Uterus (tissue), 4 donors: ENCODE measurements around the gene ZNF3. TPM values are rescaled to one million over a fixed set of nuclear protein-coding genes. Genes with fewer than 3 reads are reported as not detected.

Experiments
- DNase-seq, 2 donors: peaks; one replicate each; pipeline ENCODE4 v3.0.0-alpha.2; 2019 to 2020
- H3K27ac ChIP-seq, 2 donors: fragments of 200-600 bp; sonication (generic); 1 replicate in 1 of 2; 2 replicates in 1 of 2; pipeline ENCODE4 v1.5.1; 2016 to 2018
- H3K27me3 ChIP-seq, 2 donors: fragments of 200-600 bp; sonication (generic); one replicate each; pipeline ENCODE4 v1.5.1; 2018 to 2019; ENCODE audit warnings: control low read depth in 1 of 2
- H3K36me3 ChIP-seq, 2 donors: fragments of 200-600 bp; sonication (generic); one replicate each; pipeline ENCODE4 v1.5.1; 2019; ENCODE audit warnings: control low read depth in 1 of 2
- H3K4me1 ChIP-seq, 2 donors: fragments of 200-600 bp; sonication (generic); one replicate each; pipeline ENCODE4 v1.5.1; 2018 to 2019; ENCODE audit warnings: control low read depth in 1 of 2
- H3K4me3 ChIP-seq, 2 donors: fragments of 200-600 bp; sonication (generic); 1 replicate in 1 of 2; 2 replicates in 1 of 2; pipeline ENCODE4 v1.5.1; 2018 to 2019; ENCODE audit warnings: mild to moderate bottlenecking in 1 of 2
- H3K9me3 ChIP-seq, 2 donors: fragments of 200-600 bp; sonication (generic); one replicate each; pipeline ENCODE4 v1.5.1; 2019; ENCODE audit warnings: control low read depth in 1 of 2
- CTCF ChIP-seq, 4 experiments: fragments of 200-600 bp in 2 of 4; fragments of 450-650 bp in 2 of 4; sonication (generic) in 2 of 4; IDR thresholded peaks; one replicate each; pipeline ENCODE4 v1.5.1; 2016 to 2019; ENCODE audit warnings: antibody characterized with exemption in 4 of 4, mild to moderate bottlenecking in 2 of 4, moderate library complexity in 1 of 4
- POLR2A ChIP-seq, 2 donors: fragments of 450-650 bp; IDR thresholded peaks; one replicate each; pipeline ENCODE4 v1.6.1; 2016; ENCODE audit warnings: antibody characterized with exemption in 2 of 2, mild to moderate bottlenecking in 1 of 2, moderate library complexity in 1 of 2
- intact Hi-C: fragments of 100-400 bp; cut with DNase I; formaldehyde crosslinking; loops from one replicate; pipeline ENCODE4 v1.15.1; 2023; ENCODE audit warnings: low total_unique reads
- total RNA-seq, 4 donors: library from RNA; depleted of rRNA in 3 of 4; stranded (reverse); fragments of >200 nt in 3 of 4; gene quantifications; one replicate each; pipeline versions ENCODE4 v1.1.0 to v1.2.4, GENCODE V29; 2014 to 2023
- donor health status: DM: yes; HTN: yes; CAD: no.

ZNF3 gene
- total RNA-seq, 4 donors from 2014 or later = 10.9 to 69.4 (median 50.3) TPM

- no peaks in the 10 kb centered on the region for H3K36me3 ChIP-seq
- no peak for DNase-seq
- intact Hi-C loops = no loop called here
Measured at GRCh38 chr7:100077205-100077604, 4.3 kb downstream of the ZNF3 start.

GRCh38 chr7:100075418-100075817, 6.1 kb downstream of the ZNF3 start:
- Histone ChIP-seq H3K36me3 (no peaks in the 10 kb centered on the region), H3K9me3 (peaks cover 0 to 22% of the 10 kb centered on the region in 2 donors), H3K27ac (no peak overlapping the region), H3K4me1 (no peaks in the 10 kb centered on the region), H3K27me3 (no peaks in the 10 kb centered on the region), H3K4me3 (no peak overlapping the region)
- no peak for TF ChIP-seq CTCF (IDR thresholded peaks at IDR 0.05)
- TF ChIP-seq POLR2A (IDR thresholded peaks at IDR 0.05) = no peak
- intact Hi-C loops = no loop called here
- no peak for DNase-seq

More at GRCh38 chr7:100077205-100077604, 4.3 kb downstream of the ZNF3 start:
- H3K9me3 ChIP-seq = peaks cover 0 to 4% of the 10 kb centered on the region in 2 donors
- H3K4me1 ChIP-seq = no peaks in the 10 kb centered on the region
- no peak overlapping the region for H3K27ac ChIP-seq
- H3K27me3 ChIP-seq = no peaks in the 10 kb centered on the region
- TF ChIP-seq CTCF (IDR thresholded peaks at IDR 0.05) (no peak), POLR2A (IDR thresholded peaks at IDR 0.05) (no peak)
- no peak overlapping the region for H3K4me3 ChIP-seq

- DNase-seq = no peak
- intact Hi-C loops = no loop called here
- Histone ChIP-seq H3K4me3 (no peak overlapping the region), H3K36me3 (no peaks in the 10 kb centered on the region), H3K9me3 (peaks cover 0 to 22% of the 10 kb centered on the region in 2 donors), H3K27ac (no peak overlapping the region), H3K27me3 (no peaks in the 10 kb centered on the region), H3K4me1 (no peaks in the 10 kb centered on the region)
- no peak for TF ChIP-seq POLR2A (IDR thresholded peaks at IDR 0.05)
- TF ChIP-seq CTCF (IDR thresholded peaks at IDR 0.05) = no peak
Measured at GRCh38 chr7:100074841-100075240, 6.7 kb downstream of the ZNF3 start.

- no peaks in the 10 kb centered on the region for H3K36me3 ChIP-seq
- intact Hi-C loops = no loop called here
- TF ChIP-seq CTCF (IDR thresholded peaks at IDR 0.05) = no peak
- no peak for TF ChIP-seq POLR2A (IDR thresholded peaks at IDR 0.05)
Measured at GRCh38 chr7:100072462-100072861, 9.1 kb downstream of the ZNF3 start.

GRCh38 chr7:100071018-100071723, 10.4 kb downstream of the ZNF3 start:
- no peak for TF ChIP-seq CTCF (IDR thresholded peaks at IDR 0.05)
- no peak for TF ChIP-seq POLR2A (IDR thresholded peaks at IDR 0.05)
- Histone ChIP-seq H3K4me3 (no peak overlapping the region), H3K9me3 (peaks cover 0 to 22% of the 10 kb centered on the region in 2 donors), H3K36me3 (no peaks in the 10 kb centered on the region), H3K27ac (no peak overlapping the region), H3K4me1 (no peaks in the 10 kb centered on the region), H3K27me3 (no peaks in the 10 kb centered on the region)
- intact Hi-C loops = no loop called here
- DNase-seq = no peak

More at GRCh38 chr7:100072462-100072861, 9.1 kb downstream of the ZNF3 start:
- Histone ChIP-seq H3K27ac (no peak overlapping the region), H3K9me3 (peaks cover 0 to 22% of the 10 kb centered on the region in 2 donors), H3K4me1 (no peaks in the 10 kb centered on the region), H3K27me3 (no peaks in the 10 kb centered on the region), H3K4me3 (no peak overlapping the region)
- DNase-seq = no peak
